Right cardiac atrium (tissue), 5 donors: ENCODE data around the gene GNAI3. TPM values are rescaled to one million over a fixed set of nuclear protein-coding genes. Genes with fewer than 3 reads are reported as not detected.

ENCODE experiments used
- ATAC-seq, 2 donors: fragments of 200-7000 bp; cut with Tn5 transposase; one replicate each; pipeline versions ENCODE4 v1.8.0 to v1.9.1; 2020; ENCODE audit warnings: moderate library complexity in 2 of 2, mild to moderate bottlenecking in 1 of 2
- DNase-seq, 3 donors: peaks; one replicate each; pipeline ENCODE4 v3.0.0-alpha.2; 2020
- H3K27ac ChIP-seq: one replicate; pipeline ENCODE4 v1.5.1; 2013; ENCODE audit warnings: mild to moderate bottlenecking, low read length, control low read depth, moderate library complexity
- H3K27me3 ChIP-seq: one replicate; pipeline ENCODE4 v1.6.1; 2013; ENCODE audit not compliant: control insufficient read depth, insufficient read depth
- H3K4me1 ChIP-seq: one replicate; pipeline ENCODE4 v1.6.1; 2013; ENCODE audit warnings: low read length; ENCODE audit not compliant: control insufficient read depth, insufficient read depth
- H3K4me3 ChIP-seq: one replicate; pipeline ENCODE4 v1.5.1; 2013; ENCODE audit warnings: low read length, control low read depth
- H3K9me3 ChIP-seq: one replicate; pipeline ENCODE4 v1.6.1; 2013; ENCODE audit warnings: low read length; ENCODE audit not compliant: control insufficient read depth
- WGBS: extraction: QIAGEN DNeasy Blood & Tissue Kit; methylation state at CpG from one replicate; pipeline ENCODE4 v1.1.7; 2013; 5-methylcytosine and 5-hydroxymethylcytosine counted together
- intact Hi-C, 4 donors: fragments of 100-400 bp; cut with DNase I; formaldehyde crosslinking; loops; one replicate each; pipeline versions ENCODE4 v1.11.0 to v1.14.0; 2022 to 2023
- long read RNA-seq, 4 donors: library from polyadenylated mRNA; unstranded; transcript quantifications; one replicate each; pipeline ENCODE4 v2.0.0, GENCODE V29; 2020 to 2021
- polyA plus RNA-seq: library from polyadenylated mRNA; stranded (reverse); fragments of 200-250 nt; gene quantifications from one replicate; pipeline ENCODE4 v1.2.3, GENCODE V29; 2013
- total RNA-seq, 4 donors: library from RNA; stranded (reverse); fragmentation: NEBNext Ultra II Directional; extraction: Animal tissue kit (Norgen Biotek cat#: 25700); gene quantifications; one replicate each; pipeline ENCODE4 v1.2.1, GENCODE V29; 2021
- donor health status: healthy with polysubstance abuse.
- donor health status: DM: no; HTN: yes; CAD: no.
- donor health status: DM: no; HTN: no; CAD: no.
- donor health status: DM: no; HTN: yes; CAD: no; lungs with severe emphysema.
- donor health status: DM: yes; HTN: yes; CAD: no.

GNAI3 gene
- total RNA-seq: 1 to 10 TPM; 2.6 to 4.7 (median 3.0) TPM
- 1.6 TPM for polyA plus RNA-seq
- long read RNA-seq, donor 1, full-length matches to known transcripts: 55 of 57 reads
- long read RNA-seq, donor 1, partial matches to known transcripts: 1 of 57 reads
- long read RNA-seq, donor 1, other reads (novel, unspliced or antisense): 1 of 57 reads
- long read RNA-seq, donor 2, full-length matches to known transcripts: 25 of 25 reads
- long read RNA-seq, donor 2, partial matches to known transcripts: 0 of 25 reads
- long read RNA-seq, donor 2, other reads (novel, unspliced or antisense): 0 of 25 reads
- long read RNA-seq, donor 3, full-length matches to known transcripts: 203 of 209 reads
- long read RNA-seq, donor 3, partial matches to known transcripts: 1 of 209 reads
- long read RNA-seq, donor 3, other reads (novel, unspliced or antisense): 5 of 209 reads
- long read RNA-seq, donor 4, full-length matches to known transcripts: 15 of 15 reads
- long read RNA-seq, donor 4, partial matches to known transcripts: 0 of 15 reads
- long read RNA-seq, donor 4, other reads (novel, unspliced or antisense): 0 of 15 reads

- Histone ChIP-seq H3K27me3 (no peaks in the 10 kb centered on the region), H3K4me1 (peaks cover 3% of the 10 kb centered on the region), H3K4me3 (peak within 1 kb of the TSS; percentile 75), H3K27ac (peak within 1 kb of the TSS; percentile 98), H3K9me3 (no peaks in the 10 kb centered on the region)
- peak; percentile 97 to 98 for ATAC-seq
- intact Hi-C loops: loop anchor here (5.0 to 10.0 kb wide), 6 partner anchors 84 to 436 kb away; partner anchors contain the start of gene AHCYL1 (in 2 of the 4)
- DNase-seq: peak; percentile 97 to 98 (median 98)
- under 1% methylated on average over 68 of the region's 68 CpGs for WGBS
These were observed at the start of gene GNAI3 for GRCh38 chr1:109548321-109549267. TSS of gene GNAI3 (plus strand) at chr1:109548615. CDS start at chr1:109548721, 106 bp downstream.

GRCh38 chr1:109499081-109499480 is 49.3 kb upstream of the GNAI3 start:
- intact Hi-C loops: loop anchor here in 1 of 4 donors (2.0 kb wide), 1 partner anchor 34 kb away; no protein-coding TSS in a partner anchor
- ATAC-seq (no peak), DNase-seq (no peak)
- Histone ChIP-seq H3K9me3 (no peaks in the 10 kb centered on the region), H3K27me3 (no peaks in the 10 kb centered on the region), H3K4me3 (no peak overlapping the region), H3K27ac (no peak overlapping the region), H3K4me1 (no peaks in the 10 kb centered on the region)
- WGBS: 82% methylated on average over 7 of the region's 7 CpGs

- Histone ChIP-seq H3K27me3 (no peaks in the 10 kb centered on the region), H3K4me1 (no peaks in the 10 kb centered on the region), H3K4me3 (no peak overlapping the region), H3K9me3 (no peaks in the 10 kb centered on the region), H3K27ac (no peak overlapping the region)
- intact Hi-C loops: loop anchor here in 1 of 4 donors (2.0 kb wide), 1 partner anchor 33 kb away; no protein-coding TSS in a partner anchor
- WGBS: 71% methylated on average over 4 of the region's 4 CpGs
- ATAC-seq (peak in 1 of 2 donors; percentile 7), DNase-seq (peak in 1 of 3 donors; percentile 62)
These were observed 48.5 kb upstream of the GNAI3 start for GRCh38 chr1:109499661-109500536.

DNA sequence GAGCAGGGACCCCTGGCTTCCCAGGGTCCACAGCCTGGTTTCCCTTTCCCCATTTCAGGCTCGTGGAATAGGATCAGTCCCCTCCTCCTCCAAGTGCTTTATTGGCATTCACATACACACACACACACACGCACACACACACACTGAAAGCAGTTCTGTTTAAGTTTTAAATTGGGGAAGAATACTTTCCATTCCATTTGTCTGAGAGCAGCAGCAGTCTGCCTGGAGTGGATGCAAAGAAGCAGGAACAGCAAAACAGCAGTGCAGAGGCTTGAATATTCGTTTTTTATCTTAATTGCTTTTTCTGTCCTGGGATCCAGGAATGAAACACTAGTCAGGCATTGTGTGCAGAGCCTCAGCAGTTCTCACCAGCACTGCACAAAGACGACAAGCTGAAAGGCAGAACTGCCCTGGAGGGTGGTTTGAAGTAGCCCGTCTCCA is 47.5 kb upstream of the GNAI3 start:
- H3K27ac ChIP-seq: no peak overlapping the region
- no peak for DNase-seq
- H3K4me1 ChIP-seq: no peaks in the 10 kb centered on the region
- ATAC-seq: no peak
- WGBS: 38% methylated on average over 5 of the region's 5 CpGs
- H3K27me3 ChIP-seq: no peaks in the 10 kb centered on the region
- intact Hi-C loops: no loop called here
- no peak overlapping the region for H3K4me3 ChIP-seq
- H3K9me3 ChIP-seq: no peaks in the 10 kb centered on the region

GRCh38 chr1:109501644-109502363 is 46.6 kb upstream of the GNAI3 start:
- Histone ChIP-seq H3K9me3 (no peaks in the 10 kb centered on the region), H3K27ac (no peak overlapping the region), H3K27me3 (no peaks in the 10 kb centered on the region), H3K4me1 (no peaks in the 10 kb centered on the region), H3K4me3 (no peak overlapping the region)
- DNase-seq: no peak
- intact Hi-C loops: no loop called here
- WGBS: 74% methylated on average over 5 of the region's 5 CpGs
- no peak for ATAC-seq

DNA sequence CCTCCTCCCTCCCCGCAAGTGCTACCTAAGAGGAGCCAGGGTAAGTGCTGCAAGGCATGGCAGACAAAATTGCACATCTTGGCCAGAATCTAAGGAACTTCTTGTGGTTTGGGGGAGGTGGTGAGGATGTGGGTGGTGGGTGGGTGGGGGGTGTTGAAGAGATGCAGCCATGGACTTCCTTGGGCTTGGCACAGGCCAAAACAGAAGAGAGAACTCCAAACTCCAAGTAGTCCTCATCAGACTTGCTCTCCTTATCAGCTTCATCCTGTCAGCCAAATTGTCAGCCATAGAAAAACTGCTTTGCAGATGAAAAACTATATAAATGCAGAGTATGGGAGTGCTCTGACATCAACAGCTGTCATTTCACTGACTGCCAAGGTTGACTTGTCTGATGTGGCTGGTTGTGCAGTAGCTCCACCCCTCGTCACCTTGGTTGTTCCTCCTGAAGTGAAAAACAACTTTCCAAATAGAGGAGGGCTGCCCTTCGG is 46.0 kb upstream of the GNAI3 start:
- Histone ChIP-seq H3K4me1 (no peaks in the 10 kb centered on the region), H3K27ac (no peak overlapping the region), H3K9me3 (no peaks in the 10 kb centered on the region), H3K4me3 (no peak overlapping the region), H3K27me3 (no peaks in the 10 kb centered on the region)
- intact Hi-C loops: no loop called here
- ATAC-seq: no peak
- WGBS: 83% methylated on average over 3 of the region's 3 CpGs
- DNase-seq: no peak

- no peaks in the 10 kb centered on the region for H3K27me3 ChIP-seq
- 78% methylated on average over 5 of the region's 5 CpGs for WGBS
- intact Hi-C loops: no loop called here
- no peak for ATAC-seq
- H3K27ac ChIP-seq: no peak overlapping the region
- no peak overlapping the region for H3K4me3 ChIP-seq
- no peak for DNase-seq
- H3K4me1 ChIP-seq: no peaks in the 10 kb centered on the region
- no peaks in the 10 kb centered on the region for H3K9me3 ChIP-seq
These were observed 44.5 kb upstream of the GNAI3 start for GRCh38 chr1:109503935-109504334.

- Histone ChIP-seq H3K4me1 (peaks cover under 1% of the 10 kb centered on the region), H3K27me3 (no peaks in the 10 kb centered on the region), H3K4me3 (no peak overlapping the region), H3K27ac (no peak overlapping the region), H3K9me3 (no peaks in the 10 kb centered on the region)
- DNase-seq: no peak
- 85% methylated on average over 1 of the region's 1 CpG for WGBS
- no peak for ATAC-seq
- intact Hi-C loops: no loop called here
These were observed 43.4 kb upstream of the GNAI3 start for GRCh38 chr1:109504974-109505373.

DNA sequence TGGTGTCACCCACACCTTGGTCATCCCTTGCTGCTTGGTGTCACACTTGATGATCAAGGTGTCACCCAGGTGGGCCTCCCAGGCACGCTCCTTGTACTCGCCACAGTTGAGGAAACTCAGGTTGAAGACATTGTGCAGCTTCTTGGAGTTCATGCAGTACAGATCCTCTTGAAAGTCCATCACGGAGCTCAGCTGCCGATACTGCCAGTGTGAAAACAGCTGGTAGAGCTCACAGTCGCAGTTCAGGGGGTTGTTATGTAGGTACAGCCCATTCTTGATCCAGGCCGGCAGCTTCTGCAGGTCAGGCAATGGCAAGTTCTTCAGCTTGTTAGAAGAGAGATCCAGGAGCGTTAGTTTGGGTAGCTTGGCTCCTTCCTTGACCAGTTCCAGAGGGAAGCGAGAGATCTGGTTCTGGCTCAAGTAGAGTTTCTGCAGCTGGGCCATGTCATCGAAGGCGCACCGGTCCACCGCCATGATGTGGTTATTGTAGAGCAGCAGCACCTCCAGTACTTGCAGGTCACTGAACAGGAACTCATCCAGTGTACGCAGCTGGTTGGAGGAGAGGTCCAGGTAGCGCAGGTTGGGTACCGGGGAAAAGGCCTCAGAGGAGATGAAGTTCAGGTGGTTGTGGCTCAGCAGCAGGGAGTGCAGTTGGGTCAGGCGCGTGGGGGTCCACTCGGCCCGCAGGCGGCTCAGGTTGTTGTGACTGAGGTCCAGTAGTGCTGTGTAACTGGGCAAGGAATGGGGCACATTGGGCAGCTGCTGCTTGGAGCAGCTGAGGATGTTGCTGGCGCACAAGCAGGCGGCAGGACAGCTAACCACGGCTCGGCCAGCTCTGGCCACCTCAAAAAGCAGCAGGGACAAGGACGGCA is 40.2 kb upstream of the GNAI3 start:
- H3K27ac ChIP-seq: no peak overlapping the region
- no peak for DNase-seq
- H3K9me3 ChIP-seq: no peaks in the 10 kb centered on the region
- intact Hi-C loops: no loop called here
- H3K4me3 ChIP-seq: no peak overlapping the region
- peak in 1 of 2 donors; percentile 18 for ATAC-seq
- H3K27me3 ChIP-seq: no peaks in the 10 kb centered on the region
- 86% methylated on average over 25 of the region's 25 CpGs for WGBS
- H3K4me1 ChIP-seq: peaks cover 3% of the 10 kb centered on the region
